Measurements from ENCODE around the gene NUBP2.

Gene NUBP2, protein sequence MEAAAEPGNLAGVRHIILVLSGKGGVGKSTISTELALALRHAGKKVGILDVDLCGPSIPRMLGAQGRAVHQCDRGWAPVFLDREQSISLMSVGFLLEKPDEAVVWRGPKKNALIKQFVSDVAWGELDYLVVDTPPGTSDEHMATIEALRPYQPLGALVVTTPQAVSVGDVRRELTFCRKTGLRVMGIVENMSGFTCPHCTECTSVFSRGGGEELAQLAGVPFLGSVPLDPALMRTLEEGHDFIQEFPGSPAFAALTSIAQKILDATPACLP

DNA sequence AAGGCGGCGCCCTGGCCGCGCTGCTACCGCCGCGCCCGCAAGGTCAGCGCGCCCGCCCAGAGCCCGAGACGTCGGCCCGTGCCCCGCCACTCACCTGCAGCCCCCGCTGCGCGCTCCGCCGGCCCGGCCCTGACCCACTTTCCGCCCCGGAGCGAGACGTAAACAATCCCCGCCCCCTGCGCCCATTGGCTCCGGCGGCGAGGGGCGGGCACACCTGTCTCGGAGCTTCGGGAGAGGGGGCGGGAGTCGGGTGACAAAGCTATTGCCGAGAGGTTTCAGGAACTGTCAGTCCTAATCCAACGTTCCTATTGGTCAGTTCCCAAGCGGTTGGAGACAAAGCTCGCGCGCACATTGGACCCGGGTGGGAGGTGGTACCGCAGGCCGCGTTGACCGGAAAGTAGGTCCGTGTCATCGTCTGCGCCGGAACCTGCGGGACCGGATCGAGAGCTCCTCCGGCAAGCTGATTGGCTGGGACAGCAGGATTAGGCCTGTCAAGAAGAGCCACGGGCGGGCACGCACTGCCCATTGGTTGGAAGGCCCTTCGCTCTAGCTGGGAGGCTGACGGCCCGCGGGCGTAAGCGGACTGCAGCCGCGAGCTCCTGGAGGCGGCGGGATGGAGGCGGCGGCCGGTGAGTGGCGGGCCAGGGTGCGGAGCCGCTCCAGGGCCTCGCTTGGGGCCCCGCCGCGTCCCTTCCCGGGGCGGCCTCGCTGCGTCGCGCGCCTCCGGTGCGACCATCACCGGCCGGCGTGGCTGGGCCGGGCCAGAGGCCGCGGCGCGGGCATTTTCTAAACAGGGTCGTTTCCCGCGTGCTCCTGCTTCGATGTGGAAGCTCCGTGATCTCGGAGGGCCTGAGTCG is at the start of gene NUBP2, which contains the start of gene SPSB3:
NUBP2 (plus strand) TSS at position 553 of the 857 bp plus-strand sequence; CDS start at position 614, 61 bp downstream.
SPSB3 (minus strand) TSS at position 164 of the 857 bp plus-strand sequence. CDS start 1,088 bp downstream, outside the sequence.
- peak; percentile 98 for DNase-seq

DNA sequence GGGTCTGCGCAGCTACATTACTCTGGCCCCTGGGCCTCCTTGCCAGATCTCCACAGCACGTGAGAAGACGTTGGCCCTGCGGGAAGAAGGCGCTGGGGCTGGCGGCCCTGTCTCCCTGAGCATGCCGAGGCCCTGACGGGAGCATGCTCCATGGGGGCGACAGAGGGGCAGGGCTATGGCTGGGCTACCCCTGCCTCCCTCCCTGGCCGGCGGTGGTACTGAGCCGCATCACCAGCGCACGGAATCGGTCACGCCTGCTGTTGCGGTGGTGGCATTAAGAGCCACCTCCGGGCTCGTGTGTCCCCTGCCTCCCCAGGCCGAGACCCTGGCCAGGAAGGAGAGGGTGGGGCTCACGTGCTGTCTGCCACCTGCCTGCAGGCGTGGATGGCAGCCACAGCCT is 48.6 kb upstream of the NUBP2 start:
- no peak for DNase-seq

DNA sequence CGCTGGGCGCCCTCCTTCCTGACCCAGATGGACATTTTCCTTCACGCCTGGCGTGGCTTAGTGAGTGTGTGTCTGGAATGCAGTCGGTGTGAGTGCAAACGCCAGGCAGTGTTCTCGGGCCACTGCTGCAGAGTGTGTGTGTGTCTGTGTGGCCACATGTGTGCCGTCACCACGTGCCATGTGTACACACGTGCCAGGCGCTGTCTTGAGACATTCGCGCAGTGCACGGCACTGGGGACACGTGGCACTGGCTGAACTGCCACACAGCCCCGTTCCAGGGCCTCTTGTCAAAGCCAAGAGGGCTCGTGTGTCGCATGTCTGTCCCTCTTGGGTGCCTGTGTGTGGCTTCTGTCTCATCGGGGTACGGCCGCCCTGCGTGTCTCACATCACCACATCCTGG is 47.9 kb upstream of the NUBP2 start:
- DNase-seq, result no peak

DNA sequence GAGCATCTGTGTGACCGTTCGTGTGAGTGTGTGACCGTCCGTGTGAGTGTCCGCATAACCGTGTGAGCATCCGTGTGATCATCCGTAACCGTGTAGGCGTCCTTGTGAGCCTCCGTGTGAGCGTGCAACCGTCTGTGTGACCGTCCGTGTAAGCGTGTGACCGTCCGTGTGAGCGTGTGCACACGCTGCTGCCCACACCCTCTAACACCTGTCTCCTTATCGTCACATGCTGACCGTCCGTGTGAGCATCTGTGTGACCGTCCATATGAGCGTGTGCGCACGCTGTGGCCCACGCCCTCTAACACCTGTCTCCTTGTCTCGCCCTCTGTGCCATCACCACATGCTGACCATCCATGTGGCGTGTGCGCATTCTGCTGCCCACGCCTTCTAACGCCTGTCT is 42.5 kb upstream of the NUBP2 start:
- DNase-seq, result no peak

DNA sequence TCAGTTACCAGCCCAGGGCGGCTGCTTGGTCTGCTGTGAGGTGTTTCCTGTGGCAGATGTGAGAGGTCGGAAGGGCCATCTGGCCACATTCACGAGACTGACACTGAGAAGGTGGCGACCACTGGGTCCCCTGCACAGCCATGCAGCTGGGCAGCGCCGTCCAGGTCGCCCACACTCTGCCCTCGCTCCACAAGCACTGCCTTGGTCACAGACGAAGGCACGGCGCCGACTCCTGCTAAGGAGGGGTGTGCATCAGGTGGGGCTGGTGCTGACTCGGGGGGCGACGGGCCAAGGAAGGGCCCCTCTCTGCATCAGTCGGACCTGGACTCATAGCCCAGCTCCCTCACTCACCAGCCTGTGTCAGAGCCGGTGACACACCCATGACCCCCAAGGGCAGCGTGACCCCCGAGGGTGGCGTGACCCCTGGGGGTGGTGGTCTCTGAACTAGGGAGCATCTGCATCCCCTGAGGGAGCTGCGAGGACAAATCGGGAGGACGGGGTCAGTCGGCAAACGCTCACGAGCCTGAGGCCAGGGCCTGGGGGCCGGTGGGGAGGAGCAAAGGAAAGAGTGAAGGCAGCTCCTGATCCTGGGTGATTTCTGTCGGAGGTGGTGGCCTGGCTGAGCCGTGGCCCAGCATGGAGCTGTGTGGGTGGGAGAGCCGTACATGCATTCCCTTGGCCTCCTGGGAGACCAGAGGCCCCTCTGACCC is 41.8 kb upstream of the NUBP2 start:
- DNase-seq, result no peak

DNA sequence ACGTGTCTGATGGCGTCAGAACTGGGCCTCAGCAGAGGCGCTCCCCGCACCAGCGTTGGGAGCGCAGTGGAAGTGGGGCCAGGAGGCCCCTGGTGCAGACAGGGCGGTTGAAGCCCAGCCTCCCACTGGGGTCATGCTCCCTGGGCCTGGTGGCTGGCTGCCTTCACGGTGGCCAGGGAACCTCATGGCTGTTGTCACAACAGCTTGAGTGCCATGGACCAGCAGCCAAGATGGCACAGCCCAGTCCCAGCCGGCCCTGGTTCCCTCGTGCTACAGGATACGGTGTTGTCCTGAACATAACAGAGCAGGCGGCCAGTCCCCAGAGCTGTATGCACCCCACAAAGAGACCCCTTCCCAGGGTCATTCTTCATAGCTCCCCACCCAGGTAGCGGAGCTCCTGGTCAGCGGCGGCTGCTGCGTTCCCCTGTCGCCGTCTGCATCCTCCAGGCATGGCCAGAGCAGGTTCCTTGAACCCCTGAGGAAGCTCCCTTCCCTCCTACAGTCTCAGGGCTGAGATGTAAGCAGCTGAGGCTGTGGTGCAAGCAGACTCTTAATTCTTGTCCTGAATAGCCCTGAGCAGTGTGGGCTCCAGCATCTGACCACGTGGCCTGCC is 41.1 kb upstream of the NUBP2 start:
- DNase-seq, result no peak

DNA sequence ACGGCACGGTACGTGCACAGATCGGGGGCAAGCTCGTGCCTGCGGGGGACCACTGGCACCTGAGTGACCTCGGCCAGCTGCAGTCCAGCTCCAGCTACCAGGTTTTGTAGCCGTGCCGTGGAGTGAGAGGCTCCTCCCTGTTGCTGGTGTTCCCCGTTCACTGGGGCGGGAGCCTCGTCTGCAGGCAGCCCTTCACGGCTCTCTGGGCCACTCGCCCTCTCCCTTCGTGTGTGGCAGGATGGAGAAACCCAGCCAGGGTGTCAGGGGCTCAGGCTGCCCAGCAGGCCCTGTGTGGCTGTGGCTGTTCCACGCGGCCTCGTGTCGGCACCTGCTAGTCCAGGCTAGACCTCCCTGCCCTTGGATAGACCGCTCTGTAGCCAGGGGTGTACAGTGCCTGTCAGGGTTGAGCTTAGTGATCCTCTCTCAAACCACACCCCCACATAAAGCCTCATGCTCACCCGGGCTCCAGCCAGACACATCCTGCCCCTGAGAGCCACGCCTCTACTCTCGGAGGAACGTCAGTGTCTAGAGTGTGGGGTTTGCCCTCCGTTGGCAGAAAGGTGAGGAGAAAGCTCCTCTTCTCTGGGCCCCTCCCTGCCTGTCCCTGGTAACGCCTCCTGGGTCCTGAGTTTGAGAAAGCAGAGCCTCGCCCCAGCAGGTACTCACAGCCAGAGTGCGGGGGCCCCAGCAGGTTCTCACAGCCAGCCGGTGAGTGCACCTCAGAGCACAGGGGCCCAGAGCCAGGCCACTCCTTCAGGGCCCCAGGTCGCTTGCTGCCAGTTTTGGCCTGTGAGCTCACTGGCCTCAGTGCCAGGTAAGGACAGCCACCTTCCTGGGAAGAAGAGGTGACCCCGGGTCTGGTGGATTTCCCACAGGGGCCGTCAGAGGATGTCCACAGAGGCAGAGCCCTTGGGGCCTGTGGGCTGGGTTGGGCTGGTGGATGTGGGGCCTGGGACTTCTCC is 39.1 kb upstream of the NUBP2 start:
- no peak for DNase-seq

DNA sequence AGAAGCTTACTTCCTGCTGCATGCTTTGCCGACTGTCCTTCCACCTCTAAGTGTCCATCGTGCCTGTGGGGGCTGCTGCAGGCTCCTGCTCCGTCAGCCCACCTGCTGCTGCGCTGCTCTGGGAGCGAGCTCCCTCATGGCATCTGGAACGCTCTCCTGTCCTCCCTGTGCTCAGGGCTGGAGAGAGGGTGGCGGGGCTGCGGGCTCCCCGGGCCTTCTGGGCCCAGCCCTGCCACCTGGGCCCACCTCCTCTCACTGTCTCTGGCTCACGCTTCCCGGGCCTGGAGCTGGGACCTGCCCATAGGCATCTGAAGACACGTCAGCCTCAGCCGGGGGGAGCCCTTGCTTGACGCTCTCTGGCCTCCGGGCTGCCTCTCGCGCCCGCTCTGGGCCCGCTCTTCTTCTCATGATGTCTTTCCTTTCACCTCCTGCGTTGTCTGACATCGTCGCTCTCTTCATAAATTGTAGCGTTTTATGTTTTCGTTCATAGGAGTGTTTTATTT is 38.4 kb upstream of the NUBP2 start:
- no peak for DNase-seq

DNA sequence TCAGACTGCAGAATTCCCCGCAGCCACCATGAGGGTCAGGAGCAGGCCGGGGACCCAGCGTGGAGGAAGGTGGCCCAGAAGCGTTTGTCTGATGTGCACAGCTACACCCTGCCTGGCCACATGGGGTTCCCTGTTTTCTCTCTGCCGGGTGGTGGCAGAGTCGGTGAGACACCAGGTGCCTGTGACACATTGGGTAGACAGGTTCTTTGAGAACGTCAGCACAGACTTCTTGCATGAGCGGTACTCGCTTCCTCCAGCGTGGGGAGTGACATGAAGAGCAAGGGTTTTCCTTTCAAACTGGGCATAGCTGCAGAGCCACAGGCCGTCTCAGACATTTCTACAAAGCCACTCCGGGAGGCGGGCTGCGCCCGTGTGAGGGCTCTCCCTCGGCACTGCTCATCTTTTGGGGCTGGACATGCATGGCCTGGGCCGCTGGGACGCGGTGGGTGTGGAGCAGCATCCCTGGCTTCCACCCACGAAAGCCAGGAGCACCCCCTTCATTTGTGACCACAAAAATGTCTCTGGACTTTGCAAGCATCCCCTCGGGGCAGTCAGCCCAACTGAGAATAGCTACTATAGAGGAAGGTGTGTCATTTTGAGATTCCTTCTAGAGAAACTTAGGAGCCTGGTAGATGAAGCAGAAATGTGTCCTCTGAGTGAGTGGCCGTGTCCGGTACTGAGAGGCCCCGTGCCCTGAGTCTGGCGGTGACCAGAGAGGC is 37.4 kb upstream of the NUBP2 start:
- DNase-seq, result no peak

DNA sequence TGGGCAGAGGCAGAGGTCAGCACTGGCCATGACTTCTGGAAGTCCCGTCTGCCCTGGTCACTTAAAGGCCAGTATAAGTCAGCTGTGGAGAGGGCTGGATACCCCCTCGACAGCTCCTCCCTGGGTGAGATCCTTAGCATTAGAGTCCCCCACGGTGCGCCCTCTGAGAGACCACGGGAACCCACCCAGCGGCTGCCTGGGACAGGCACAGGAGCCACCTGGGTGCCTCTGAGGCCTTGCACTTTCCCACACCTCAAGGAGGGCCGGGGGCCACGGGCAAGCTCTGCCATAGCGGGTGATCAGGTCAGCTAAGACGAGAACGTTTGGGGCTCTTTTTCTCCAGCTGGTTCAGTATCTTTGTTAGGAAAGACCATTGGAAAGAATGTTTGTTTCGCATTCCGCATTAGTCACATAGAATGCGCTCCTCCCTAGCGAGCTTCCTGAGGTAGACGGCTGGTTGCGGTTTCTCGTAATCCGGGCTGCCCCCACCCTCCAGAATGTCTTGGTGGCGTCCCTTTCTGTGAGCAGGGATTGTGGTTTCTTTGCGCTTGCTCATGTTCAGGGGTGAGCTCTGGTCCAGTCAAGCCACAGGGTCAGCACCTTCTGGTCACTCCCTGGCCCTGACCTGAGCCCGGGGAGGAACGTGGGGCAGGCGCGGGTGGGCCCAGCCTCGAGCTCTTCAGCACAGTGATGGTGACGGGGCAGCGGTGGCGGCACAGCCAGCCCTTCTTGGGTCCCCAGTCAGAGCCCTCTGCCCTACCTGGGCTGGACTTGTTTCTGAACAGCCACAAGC is 36.7 kb upstream of the NUBP2 start:
- DNase-seq, result no peak

DNA sequence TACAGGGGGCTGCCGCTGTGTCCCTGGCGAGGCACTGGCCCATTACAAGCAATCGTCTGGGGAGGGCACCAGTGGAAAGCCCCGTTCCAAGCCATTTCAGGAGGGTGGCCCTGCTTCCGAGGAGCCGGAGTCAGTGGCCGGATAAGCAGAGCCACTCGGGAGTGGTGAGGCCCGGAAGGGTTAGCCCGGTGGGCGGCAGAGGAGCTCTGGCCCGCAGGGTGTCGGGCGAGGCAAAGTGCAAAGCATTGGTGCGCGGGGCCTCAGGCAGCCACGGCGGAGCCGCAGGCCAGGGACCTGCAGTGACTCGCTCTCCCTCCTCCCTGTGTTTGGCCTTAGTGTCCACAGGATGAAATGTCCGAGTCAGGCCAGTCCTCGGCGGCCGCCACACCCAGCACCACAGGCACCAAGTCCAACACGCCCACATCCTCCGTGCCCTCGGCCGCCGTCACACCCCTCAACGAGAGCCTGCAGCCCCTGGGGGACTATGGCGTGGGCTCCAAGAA is 36.0 kb upstream of the NUBP2 start:
- no peak for DNase-seq

DNA sequence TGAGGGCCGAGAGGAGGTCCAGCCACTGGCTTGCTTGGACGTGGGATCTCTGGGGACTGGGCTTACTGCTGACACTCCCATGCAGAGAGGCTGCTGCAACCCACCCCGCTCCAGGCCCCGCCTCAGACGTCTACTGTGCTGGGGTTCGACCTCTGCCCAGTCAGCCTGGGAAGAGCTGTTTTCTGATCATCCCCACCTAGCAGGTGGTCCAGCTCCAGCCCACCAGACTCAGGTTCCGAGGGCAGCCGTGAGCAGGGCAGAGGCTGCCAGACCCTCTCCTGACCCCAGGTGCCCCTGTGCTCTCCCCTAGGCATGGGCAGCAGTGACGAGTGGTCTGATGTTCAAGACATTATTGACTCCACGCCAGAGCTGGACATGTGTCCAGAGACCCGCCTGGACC is 34.8 kb upstream of the NUBP2 start:
- no peak for DNase-seq

DNA sequence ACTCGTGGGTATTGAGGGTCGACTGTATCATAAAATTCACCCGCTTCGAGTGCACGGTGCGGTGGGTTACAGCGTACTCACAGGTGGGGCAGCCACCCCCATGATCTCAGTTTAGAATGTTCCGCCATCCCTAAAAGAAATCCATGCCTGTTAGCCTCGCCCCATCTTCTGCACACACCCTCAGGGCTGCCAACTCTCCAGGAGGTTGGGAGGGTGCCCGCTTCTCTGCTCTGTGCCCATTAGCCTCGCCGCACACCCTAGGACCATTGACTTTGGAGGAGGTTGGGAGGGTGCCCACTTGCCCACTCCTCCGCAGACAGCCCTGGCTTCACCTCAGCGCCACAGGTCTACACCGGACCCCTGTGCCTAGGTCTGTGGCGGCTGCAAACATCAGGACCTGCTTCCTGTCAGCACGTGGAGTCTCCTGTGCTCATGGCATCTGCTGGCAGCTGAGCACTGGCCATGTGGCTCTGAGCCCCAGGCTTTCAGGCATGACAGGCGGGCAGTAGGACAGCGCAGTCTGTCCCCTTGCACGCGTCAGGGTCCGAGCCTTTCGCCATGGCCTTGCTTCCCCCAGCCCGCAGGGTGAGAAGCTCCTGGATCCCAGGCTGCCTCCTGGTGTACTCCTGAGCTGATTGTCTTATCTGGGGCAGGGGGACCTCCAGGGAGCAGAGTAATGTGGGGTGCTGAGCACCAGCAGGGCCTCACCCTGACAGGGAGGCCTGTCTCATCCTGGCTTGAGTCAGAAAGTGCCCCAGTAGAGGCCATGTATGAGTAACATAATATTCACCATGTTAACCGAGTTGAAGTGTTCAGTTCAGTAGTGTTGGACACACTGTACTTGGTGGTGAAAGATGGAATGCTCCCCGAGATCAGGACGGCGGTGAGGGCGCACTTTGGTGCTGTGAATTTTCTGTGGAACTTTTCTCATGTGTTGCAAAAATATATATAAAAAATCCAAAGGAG is 33.3 kb upstream of the NUBP2 start:
- DNase-seq, result no peak

DNA sequence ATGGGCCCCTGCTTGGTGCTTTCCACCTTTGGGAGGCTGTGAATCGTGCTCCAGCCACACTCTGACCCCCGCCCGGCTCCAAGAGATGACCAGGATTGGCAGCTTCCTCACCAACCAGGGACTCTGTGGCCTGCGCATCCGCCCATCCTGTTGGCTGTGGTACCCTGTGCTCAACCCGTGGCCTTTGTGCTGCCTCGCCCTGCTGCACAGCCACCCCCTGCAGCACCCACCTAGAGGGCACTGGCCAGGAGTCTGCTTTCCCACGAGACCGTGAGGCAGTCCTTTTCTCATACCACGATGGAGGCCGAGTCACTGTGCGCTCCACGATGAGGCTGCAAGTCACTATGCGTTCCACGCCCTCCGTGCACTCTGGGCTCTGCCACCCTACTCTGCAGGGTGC is 30.8 kb upstream of the NUBP2 start:
- no peak for DNase-seq

DNA sequence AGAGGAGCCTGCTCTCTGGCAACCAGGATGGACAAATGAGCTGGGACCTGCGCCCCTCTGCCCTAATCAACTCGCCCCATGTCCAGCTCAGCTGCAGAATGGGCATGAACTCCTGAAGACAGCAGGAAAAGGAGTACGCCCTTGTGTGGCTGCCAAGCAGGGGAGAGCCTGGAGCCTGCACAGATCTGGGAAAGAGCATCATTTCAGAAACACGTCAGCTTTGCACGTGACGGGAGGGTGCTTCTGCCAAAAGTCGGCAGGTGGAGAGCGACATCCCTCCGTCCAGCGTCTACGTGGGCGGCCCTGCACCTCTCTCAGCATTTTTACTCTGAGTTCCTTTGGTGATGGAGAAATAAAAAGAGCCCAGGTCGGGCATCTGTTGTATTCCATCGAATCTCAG is 29.9 kb upstream of the NUBP2 start:
- DNase-seq, result no peak

DNA sequence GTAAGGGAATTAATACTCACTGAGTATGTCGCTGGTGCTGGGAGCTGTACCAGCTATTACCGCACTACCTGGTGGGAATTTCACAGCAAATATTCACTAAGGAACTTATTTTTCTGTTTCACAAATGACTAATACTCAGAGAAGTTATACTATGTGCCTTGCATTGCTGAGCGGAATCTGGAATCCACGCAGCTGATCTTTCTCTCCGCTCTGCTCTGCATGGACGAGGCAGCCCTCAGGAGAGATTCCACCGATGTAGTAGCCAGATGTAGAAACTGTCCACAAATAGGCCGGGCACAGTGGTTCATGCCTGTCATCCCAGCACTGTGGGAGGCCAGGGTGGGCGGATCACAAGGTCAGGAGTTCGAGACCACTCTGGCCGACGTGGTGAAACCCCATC is 28.6 kb upstream of the NUBP2 start:
- no peak for DNase-seq

DNA sequence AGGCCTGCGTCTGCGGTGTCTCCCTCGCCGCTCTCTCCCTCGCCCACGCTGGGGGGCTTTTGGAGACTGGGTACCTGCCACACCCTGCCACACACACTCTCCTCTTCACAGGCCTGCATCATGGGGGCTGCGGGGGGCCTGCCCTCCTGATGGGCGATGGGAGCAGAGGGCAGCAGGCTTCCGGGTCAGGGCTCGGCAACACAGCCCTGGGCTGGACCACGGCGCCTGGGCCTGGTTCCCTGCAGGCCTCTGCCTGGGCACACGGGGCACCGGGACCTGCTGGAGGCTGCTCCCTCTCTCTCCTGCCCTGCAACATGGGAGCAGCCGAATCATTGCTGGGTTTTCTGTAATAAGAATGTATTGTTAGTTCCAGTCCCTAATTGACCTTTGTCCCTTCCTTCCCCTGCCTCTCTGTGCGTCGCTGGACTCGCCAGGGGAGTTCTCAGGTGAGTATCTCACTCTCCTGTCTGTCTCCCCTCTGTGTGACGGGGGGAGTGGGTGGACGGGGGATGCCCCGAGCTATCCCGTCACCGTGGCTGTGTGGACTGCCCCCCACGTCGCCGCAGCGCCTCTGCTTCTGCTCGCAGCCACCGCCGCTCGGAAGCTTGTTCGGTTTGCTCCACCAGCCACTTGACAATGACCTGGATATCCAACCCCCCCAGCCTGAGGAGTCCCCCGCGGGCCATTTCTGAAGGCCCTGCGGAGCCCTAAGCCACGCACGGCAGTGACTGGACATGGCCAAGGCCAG is 24.9 kb upstream of the NUBP2 start:
- DNase-seq, result no peak

DNA sequence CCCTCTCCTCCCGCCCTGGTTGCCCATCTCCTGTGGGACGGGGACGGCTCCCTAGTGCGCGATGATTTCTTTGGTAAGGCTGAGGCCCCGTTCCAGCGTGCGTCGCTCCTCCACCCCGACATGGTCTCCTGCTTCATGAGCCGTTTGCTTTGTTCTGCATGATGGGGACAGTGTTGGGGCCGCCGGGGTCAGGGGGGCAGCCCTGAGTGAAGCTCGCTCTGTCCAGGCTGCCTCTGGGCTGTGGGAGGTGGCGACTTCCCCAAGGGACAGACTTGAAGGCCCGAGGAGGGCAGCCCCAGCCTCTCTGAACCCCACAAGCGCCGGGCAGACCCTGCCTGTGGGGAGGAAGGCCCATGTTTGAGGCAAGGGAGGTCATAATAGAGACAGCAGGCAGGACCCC is 23.8 kb upstream of the NUBP2 start:
- DNase-seq, result no peak

Data from activated naive CD4-positive, alpha-beta T cell treated with anti-CD3 and anti-CD28 coated beads, Interleukin-2, amount 50 U/mL, for 16 hours (primary cell).